Sigmoid colon (tissue), 7 donors: ENCODE measurements around the gene TWF2. TPM values are rescaled to one million over a fixed set of nuclear protein-coding genes. Genes with fewer than 3 reads are reported as not detected.

Experiments used
- DNase-seq: peaks from one replicate; pipeline ENCODE4 v3.0.0-alpha.2; 2019
- H3K27ac ChIP-seq, 4 donors: fragments of 200-600 bp; sonication (generic); one replicate each; pipeline ENCODE4 v1.5.1; 2016 to 2019; ENCODE audit warnings: mild to moderate bottlenecking in 1 of 4
- H3K27me3 ChIP-seq, 3 donors: fragments of 200-600 bp; sonication (generic); one replicate each; pipeline ENCODE4 v1.5.1; 2019; ENCODE audit warnings: mild to moderate bottlenecking in 1 of 3
- H3K36me3 ChIP-seq, 4 donors: fragments of 200-600 bp; sonication (generic); one replicate each; pipeline ENCODE4 v1.5.1; 2016 to 2019
- H3K4me1 ChIP-seq, 4 donors: fragments of 200-600 bp; sonication (generic); one replicate each; pipeline ENCODE4 v1.5.1; 2017 to 2019
- H3K4me3 ChIP-seq, 4 donors: fragments of 200-600 bp; sonication (generic); one replicate each; pipeline ENCODE4 v1.5.1; 2017 to 2019; ENCODE audit warnings: mild to moderate bottlenecking in 2 of 4, moderate library complexity in 1 of 4
- H3K9me3 ChIP-seq, 4 donors: fragments of 200-600 bp in 3 of 4; sonication (generic) in 3 of 4; one replicate each; pipeline versions ENCODE4 v1.5.1 to v1.6.1; 2013 to 2019
- EP300 ChIP-seq, 4 donors: sonication (generic); formaldehyde crosslinking; IDR thresholded peaks; one replicate each; pipeline ENCODE4 v1.6.1; 2017; ENCODE audit warnings: antibody characterized with exemption in 4 of 4
- POLR2A ChIP-seq, 2 donors: fragments of 450-650 bp; IDR thresholded peaks; one replicate each; pipeline ENCODE4 v1.6.1; 2016; ENCODE audit warnings: antibody characterized with exemption in 2 of 2, mild to moderate bottlenecking in 2 of 2, moderate library complexity in 2 of 2
- POLR2AphosphoS5 ChIP-seq, 4 donors: sonication (generic); formaldehyde crosslinking; IDR thresholded peaks; one replicate each; pipeline ENCODE4 v1.6.1; 2017; ENCODE audit warnings: antibody characterized with exemption in 4 of 4
- WGBS, 2 donors: extraction: QIAGEN DNeasy Blood & Tissue Kit; methylation state at CpG; one replicate each; pipeline ENCODE4 v1.1.7; 2013; 5-methylcytosine and 5-hydroxymethylcytosine counted together
- intact Hi-C: fragments of 100-400 bp; cut with DNase I; formaldehyde crosslinking; loops from one replicate; pipeline ENCODE4 v1.15.1; 2023
- polyA plus RNA-seq, 3 donors: library from polyadenylated mRNA; stranded (reverse); fragments of 200-250 nt; gene quantifications; one replicate each; pipeline ENCODE4 v1.2.3, GENCODE V29; 2013
- total RNA-seq, 4 donors: library from RNA; depleted of rRNA; stranded (reverse); fragments of >200 nt; gene quantifications; one replicate each; pipeline ENCODE4 v1.1.0, GENCODE V29; 2016
- TF ChIP-seq, protein P1 (sequence below), 4 experiments: fragments of 450-650 bp in 3 of 4; fragments of 200-600 bp in 1 of 4; IDR thresholded peaks; one replicate each; pipeline ENCODE4 v1.5.1; 2016 to 2019; ENCODE audit warnings: antibody characterized with exemption in 4 of 4, mild to moderate bottlenecking in 3 of 4, moderate library complexity in 2 of 4
- donor health status: healthy with polysubstance abuse.
- donor health status: Bipolar disorder and iron deficiency.
- donor health status: healthy.

TWF2 gene
- total and polyA plus RNA-seq, 7 donors: 40.4 to 79.3 (median 57.3) TPM

DNA sequence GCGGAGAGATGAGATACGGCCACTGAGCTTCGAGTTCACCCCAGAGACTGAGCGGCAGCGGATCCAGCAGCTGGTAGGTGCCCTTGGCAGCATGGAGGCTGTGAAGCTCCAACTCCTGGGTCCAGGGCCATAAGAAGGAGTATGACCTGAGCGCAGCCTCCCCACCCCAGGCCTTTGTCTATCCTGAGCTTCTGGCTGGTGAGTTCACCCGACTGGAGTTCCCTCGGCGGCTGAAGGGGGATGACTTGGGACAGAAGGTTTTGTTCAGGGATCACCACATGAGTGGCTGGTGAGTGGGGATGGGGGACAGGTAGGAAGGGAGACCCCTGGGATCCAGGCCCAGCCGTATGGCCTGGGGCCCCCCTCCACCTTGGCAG lies 9.2 kb upstream of the TWF2 start:
- Histone ChIP-seq H3K4me1 (peaks cover 0 to 24% (median 19%) of the 10 kb centered on the region in 4 donors), H3K4me3 (no peak overlapping the region), H3K9me3 (no peaks in the 10 kb centered on the region), H3K27ac (peak overlapping the region in 1 of 4 donors; percentile 9), H3K27me3 (no peaks in the 10 kb centered on the region), H3K36me3 (peaks cover 0 to 45% (median 6%) of the 10 kb centered on the region in 4 donors)
- intact Hi-C loops: no loop called here
- DNase-seq: no peak
- TF ChIP-seq, protein P1, sequence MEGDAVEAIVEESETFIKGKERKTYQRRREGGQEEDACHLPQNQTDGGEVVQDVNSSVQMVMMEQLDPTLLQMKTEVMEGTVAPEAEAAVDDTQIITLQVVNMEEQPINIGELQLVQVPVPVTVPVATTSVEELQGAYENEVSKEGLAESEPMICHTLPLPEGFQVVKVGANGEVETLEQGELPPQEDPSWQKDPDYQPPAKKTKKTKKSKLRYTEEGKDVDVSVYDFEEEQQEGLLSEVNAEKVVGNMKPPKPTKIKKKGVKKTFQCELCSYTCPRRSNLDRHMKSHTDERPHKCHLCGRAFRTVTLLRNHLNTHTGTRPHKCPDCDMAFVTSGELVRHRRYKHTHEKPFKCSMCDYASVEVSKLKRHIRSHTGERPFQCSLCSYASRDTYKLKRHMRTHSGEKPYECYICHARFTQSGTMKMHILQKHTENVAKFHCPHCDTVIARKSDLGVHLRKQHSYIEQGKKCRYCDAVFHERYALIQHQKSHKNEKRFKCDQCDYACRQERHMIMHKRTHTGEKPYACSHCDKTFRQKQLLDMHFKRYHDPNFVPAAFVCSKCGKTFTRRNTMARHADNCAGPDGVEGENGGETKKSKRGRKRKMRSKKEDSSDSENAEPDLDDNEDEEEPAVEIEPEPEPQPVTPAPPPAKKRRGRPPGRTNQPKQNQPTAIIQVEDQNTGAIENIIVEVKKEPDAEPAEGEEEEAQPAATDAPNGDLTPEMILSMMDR (IDR thresholded peaks at IDR 0.05): no peak
- no peak for TF ChIP-seq POLR2AphosphoS5 (IDR thresholded peaks at IDR 0.05)
- no peak for TF ChIP-seq POLR2A (IDR thresholded peaks at IDR 0.05)
- TF ChIP-seq EP300 (IDR thresholded peaks at IDR 0.05): no peak
- whole genome bisulfite sequencing, 2 donors: 95 to 96% methylated on average over 10 of the region's 10 CpGs

DNA sequence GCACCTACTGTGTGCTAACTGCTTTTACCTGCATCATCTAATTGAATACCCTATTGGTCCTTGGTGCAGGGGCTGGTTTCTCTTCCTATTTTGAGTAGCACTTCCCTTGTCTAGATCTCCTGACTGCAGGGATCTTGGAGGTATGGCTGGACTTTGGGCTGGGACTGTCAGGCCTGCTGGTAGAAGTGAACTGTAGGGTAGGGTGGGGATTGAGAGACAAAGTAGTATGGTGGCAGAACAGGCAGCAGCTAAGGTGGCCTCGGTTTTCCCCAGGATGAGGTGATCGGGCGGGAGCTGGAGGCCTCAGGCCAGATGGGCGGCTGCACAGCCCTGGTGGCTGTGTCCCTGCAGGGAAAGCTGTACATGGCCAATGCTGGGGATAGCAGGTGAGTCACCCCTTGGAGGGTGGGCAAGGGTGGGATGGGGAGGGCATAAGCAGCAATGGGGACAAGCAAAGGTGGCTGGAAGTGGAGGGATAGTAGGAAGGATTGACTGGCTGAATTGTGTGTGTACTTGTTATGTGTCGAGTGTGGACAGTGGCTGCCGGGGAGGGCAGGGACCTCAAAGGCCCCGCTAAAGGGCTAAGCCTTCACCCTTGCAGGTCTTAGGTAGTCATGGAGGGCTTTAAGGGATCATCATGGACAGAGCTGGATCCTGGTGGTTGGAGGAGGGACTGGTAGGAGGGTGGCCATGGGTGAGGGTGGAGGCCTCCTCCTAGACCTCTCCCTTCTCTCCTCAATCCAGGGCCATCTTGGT lies 8.6 kb upstream of the TWF2 start:
- no peak overlapping the region for H3K4me3 ChIP-seq
- no peaks in the 10 kb centered on the region for H3K9me3 ChIP-seq
- WGBS, 2 donors: 94 to 95% methylated on average over 7 of the region's 7 CpGs
- H3K36me3 ChIP-seq: peaks cover 0 to 39% (median 6%) of the 10 kb centered on the region in 4 donors
- peaks cover 0 to 24% (median 19%) of the 10 kb centered on the region in 4 donors for H3K4me1 ChIP-seq
- intact Hi-C loops: no loop called here
- no peaks in the 10 kb centered on the region for H3K27me3 ChIP-seq
- peak overlapping the region in 3 of 4 donors; percentile 9 to 92 (median 86) for H3K27ac ChIP-seq
- no peak for TF ChIP-seq POLR2A (IDR thresholded peaks at IDR 0.05)
- no peak for TF ChIP-seq POLR2AphosphoS5 (IDR thresholded peaks at IDR 0.05)
- TF ChIP-seq, protein P1 (IDR thresholded peaks at IDR 0.05): no peak
- TF ChIP-seq EP300 (IDR thresholded peaks at IDR 0.05): no peak
- DNase-seq: no peak

DNA sequence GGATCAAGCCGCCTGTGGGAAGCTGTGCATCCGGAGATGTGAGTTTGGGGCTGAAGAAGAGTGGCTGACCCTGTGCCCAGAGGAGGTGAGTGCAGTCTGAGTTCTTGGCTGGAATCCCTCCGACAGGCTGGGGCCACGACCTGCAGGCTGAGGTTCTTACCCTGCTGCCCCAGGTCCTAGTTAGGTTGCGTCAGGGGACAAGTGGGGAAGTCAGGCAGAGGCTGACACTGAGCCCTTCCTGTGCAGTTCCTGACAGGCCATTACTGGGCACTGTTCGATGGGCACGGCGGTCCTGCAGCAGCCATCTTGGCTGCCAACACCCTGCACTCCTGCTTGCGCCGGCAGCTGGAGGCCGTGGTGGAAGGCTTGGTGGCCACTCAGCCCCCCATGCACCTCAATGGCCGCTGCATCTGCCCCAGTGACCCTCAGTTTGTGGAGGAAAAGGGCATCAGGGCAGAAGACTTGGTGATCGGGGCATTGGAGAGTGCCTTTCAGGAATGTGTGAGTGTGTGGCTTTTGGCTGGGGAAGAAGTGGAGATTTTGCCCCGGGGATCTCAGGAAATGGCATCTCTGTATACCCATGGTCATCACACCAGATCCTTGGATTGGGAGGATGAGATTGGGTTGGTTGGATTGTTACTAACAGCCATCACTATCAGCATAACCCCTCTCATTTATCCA lies 7.9 kb upstream of the TWF2 start:
- intact Hi-C loops: no loop called here
- Histone ChIP-seq H3K27ac (peak overlapping the region; percentile 86 to 92 (median 88)), H3K9me3 (no peaks in the 10 kb centered on the region), H3K4me3 (peak overlapping the region in 1 of 4 donors; percentile 74), H3K27me3 (no peaks in the 10 kb centered on the region), H3K4me1 (peaks cover 0 to 24% (median 19%) of the 10 kb centered on the region in 4 donors), H3K36me3 (peaks cover 0 to 32% (median 4%) of the 10 kb centered on the region in 4 donors)
- 77 to 87% methylated on average over 14 of the region's 14 CpGs for WGBS, 2 donors
- DNase-seq: no peak
- TF ChIP-seq POLR2A (IDR thresholded peaks at IDR 0.05): no peak
- TF ChIP-seq, protein P1 (IDR thresholded peaks at IDR 0.05): no peak
- no peak for TF ChIP-seq POLR2AphosphoS5 (IDR thresholded peaks at IDR 0.05)
- TF ChIP-seq EP300 (IDR thresholded peaks at IDR 0.05): no peak

DNA sequence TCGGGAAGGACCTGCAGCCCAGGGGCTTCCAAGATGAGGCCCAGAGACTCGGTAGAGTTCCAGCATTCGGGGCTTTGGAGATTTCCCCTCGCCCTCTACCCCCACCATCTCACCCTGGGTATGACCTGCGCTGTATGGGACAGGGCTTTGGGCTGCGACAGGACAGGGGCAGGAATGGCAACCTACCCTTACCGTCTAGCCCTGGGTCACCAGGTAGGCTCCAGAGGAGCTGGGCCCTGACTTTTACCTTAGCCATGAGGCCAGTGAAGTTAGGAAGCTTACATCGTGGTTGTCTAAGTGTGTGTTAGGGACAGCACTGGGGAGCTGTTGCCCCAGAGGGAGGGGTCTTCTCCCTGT lies 7.3 kb upstream of the TWF2 start:
- H3K27ac ChIP-seq: peak overlapping the region; percentile 86 to 92 (median 88)
- intact Hi-C loops: no loop called here
- no peak for DNase-seq
- peaks cover 0 to 24% (median 19%) of the 10 kb centered on the region in 4 donors for H3K4me1 ChIP-seq
- WGBS, 2 donors: 39 to 45% methylated on average over 8 of the region's 8 CpGs
- H3K4me3 ChIP-seq: peak overlapping the region; percentile 45 to 74 (median 62)
- peaks cover 0 to 26% (median 2%) of the 10 kb centered on the region in 4 donors for H3K36me3 ChIP-seq
- no peaks in the 10 kb centered on the region for H3K27me3 ChIP-seq
- TF ChIP-seq POLR2AphosphoS5 (IDR thresholded peaks at IDR 0.05): no peak
- no peak for TF ChIP-seq EP300 (IDR thresholded peaks at IDR 0.05)
- TF ChIP-seq, protein P1 (IDR thresholded peaks at IDR 0.05): no peak
- TF ChIP-seq POLR2A (IDR thresholded peaks at IDR 0.05): no peak
- no peaks in the 10 kb centered on the region for H3K9me3 ChIP-seq
